GM21381 (cell line): Measurements from ENCODE around the gene ACSS2.
"Not testable (repeated sequence)": the region's sequence is repeated elsewhere in the genome, so short reads cannot be mapped to it uniquely, and the experiment has no call there.

Experiments
- ATAC-seq: cut with Tn5 transposase; IDR thresholded peaks from one replicate; pipeline ENCODE4 v1.9.1; 2021; ENCODE audit warnings: mild to moderate bottlenecking, moderate library complexity; ENCODE audit not compliant: unreplicated experiment

Gene ACSS2

GRCh38 chr20:34873583-34874093, 2.8 kb upstream of the ACSS2 start:
- no peak for ATAC-seq

- no peak for ATAC-seq
These were observed 2.2 kb upstream of the ACSS2 start for GRCh38 chr20:34874094-34874654.

GRCh38 chr20:34875642-34876405, 588 bp upstream of the ACSS2 start:
- ATAC-seq, result peak; percentile 61

GRCh38 chr20:34880215-34880850, 3.9 kb downstream of the ACSS2 start:
- ATAC-seq, result no peak

- not testable (repeated sequence) for ATAC-seq
These were observed 4.6 kb downstream of the ACSS2 start for GRCh38 chr20:34880971-34881370.

- ATAC-seq, result no peak
These were observed 5.3 kb downstream of the ACSS2 start for GRCh38 chr20:34881689-34882088.

- ATAC-seq, result no peak
These were observed 6.8 kb downstream of the ACSS2 start for GRCh38 chr20:34883087-34883688.

- no peak for ATAC-seq
These were observed 7.4 kb downstream of the ACSS2 start for GRCh38 chr20:34883809-34884208.

- ATAC-seq, result no peak
These were observed 7.8 kb downstream of the ACSS2 start for GRCh38 chr20:34884260-34884659.

GRCh38 chr20:34886122-34886521, 9.7 kb downstream of the ACSS2 start:
- ATAC-seq, result no peak

GRCh38 chr20:34887023-34887422, 10.6 kb downstream of the ACSS2 start:
- no peak for ATAC-seq

GRCh38 chr20:34888468-34888867, 12.1 kb downstream of the ACSS2 start:
- no peak for ATAC-seq

GRCh38 chr20:34891166-34892062, 15.0 kb downstream of the ACSS2 start:
- ATAC-seq, result no peak

- ATAC-seq, result no peak
These were observed 16.3 kb downstream of the ACSS2 start for GRCh38 chr20:34892671-34893070.

GRCh38 chr20:34894723-34895122, 18.3 kb downstream of the ACSS2 start:
- ATAC-seq, result no peak

- ATAC-seq, result no peak
These were observed 19.1 kb downstream of the ACSS2 start for GRCh38 chr20:34895465-34895864.

GRCh38 chr20:34896086-34896621, 19.7 kb downstream of the ACSS2 start:
- ATAC-seq, result no peak

GRCh38 chr20:34898129-34898528, 21.7 kb downstream of the ACSS2 start:
- ATAC-seq, result not testable (repeated sequence)

GRCh38 chr20:34898731-34899130, 22.3 kb downstream of the ACSS2 start:
- not testable (repeated sequence) for ATAC-seq

- ATAC-seq, result no peak
These were observed 27.8 kb downstream of the ACSS2 start for GRCh38 chr20:34904202-34904621.
